Caco-2 (cell line): Measurements from ENCODE around the gene TBC1D9B. TPM values are rescaled to one million over a fixed set of nuclear protein-coding genes. Genes with fewer than 3 reads are reported as not detected.

ENCODE experiments used
- BruUV-seq: library from RNA; stranded (reverse); fragments of 400-500 nt; replicated peaks from 2 replicates; lab custom pipeline; 2021; lab: Mats Ljungman, UMichigan
- CTCF ChIA-PET: fragments of 300-600 bp; sonication (Branson Sonifier 250); formaldehyde crosslinking; loops from one replicate; lab custom pipeline; 2022; ENCODE audit warnings: antibody characterized with exemption; lab: Charles Lee
- POLR2A ChIA-PET: fragments of 300-600 bp; sonication (Branson Sonifier 250); formaldehyde crosslinking; loops from one replicate; lab custom pipeline; 2022; ENCODE audit warnings: antibody characterized with exemption; lab: Charles Lee
- DNase-seq, 2 experiments: peaks; one replicate each; pipeline versions ENCODE4 v3.0.0 to v3.0.0-alpha.2; 2020 to 2022
- H3K27me3 ChIP-seq: replicated peaks from 2 replicates; pipeline ENCODE4 v1.6.0; 2011; ENCODE audit warnings: low read length; ENCODE audit not compliant: control insufficient read depth, insufficient read depth
- H3K36me3 ChIP-seq: 2 replicates; pipeline ENCODE4 v1.5.1; 2011; ENCODE audit warnings: low read length; ENCODE audit not compliant: control insufficient read depth, insufficient read depth
- H3K4me1 ChIP-seq: fragments of 250-450 bp; sonication (Bioruptor Pico); 2 replicates; pipeline ENCODE4 v1.5.1; 2020; ENCODE audit warnings: mild to moderate bottlenecking
- H3K4me3 ChIP-seq: 2 replicates; pipeline ENCODE4 v1.5.1; 2011; ENCODE audit warnings: low read depth, mild to moderate bottlenecking, control low read depth, low read length
- H3K9me3 ChIP-seq: fragments of 250-450 bp; sonication (Bioruptor Pico); 2 replicates; pipeline ENCODE4 v1.5.1; 2020; ENCODE audit warnings: mild to moderate bottlenecking, moderate library complexity
- H3K27ac Mint-ChIP-seq: one replicate; pipeline ENCODE4 v1.8.0; 2022; ENCODE audit warnings: mixed read lengths; ENCODE audit not compliant: unreplicated experiment
- H3K27me3 Mint-ChIP-seq: one replicate; pipeline ENCODE4 v1.8.0; 2022; ENCODE audit warnings: mixed read lengths; ENCODE audit not compliant: insufficient read depth, unreplicated experiment
- H3K36me3 Mint-ChIP-seq: one replicate; pipeline ENCODE4 v1.8.0; 2022; ENCODE audit warnings: mild to moderate bottlenecking, mixed read lengths; ENCODE audit not compliant: insufficient read depth, unreplicated experiment
- H3K4me1 Mint-ChIP-seq: one replicate; pipeline ENCODE4 v1.8.0; 2022; ENCODE audit warnings: low read depth, mixed read lengths; ENCODE audit not compliant: unreplicated experiment
- H3K4me3 Mint-ChIP-seq: one replicate; pipeline ENCODE4 v1.8.0; 2022; ENCODE audit warnings: mild to moderate bottlenecking, moderate library complexity, mixed read lengths; ENCODE audit not compliant: unreplicated experiment
- H3K9me3 Mint-ChIP-seq: one replicate; pipeline ENCODE4 v1.8.0; 2022; ENCODE audit warnings: mixed read lengths; ENCODE audit not compliant: unreplicated experiment
- CTCF ChIP-seq, 2 experiments: fragments of 200-600 bp in 1 of 2; IDR thresholded peaks; 1 replicate in 1 of 2; 2 replicates in 1 of 2; pipeline versions ENCODE4 v1.5.1 to v1.8.0; 2011 to 2022; ENCODE audit warnings: antibody characterized with exemption in 1 of 2, control low read depth in 1 of 2, inconsistent platforms in 1 of 2, low read depth in 1 of 2, low read length in 1 of 2, mild to moderate bottlenecking in 1 of 2, moderate library complexity in 1 of 2; ENCODE audit not compliant: insufficient read depth in 1 of 2, severe bottlenecking in 1 of 2, unreplicated experiment in 1 of 2
- intact Hi-C: fragments of 100-400 bp; cut with micrococcal nuclease; formaldehyde crosslinking; loops from one replicate; pipeline ENCODE4 v1.10.0; 2022; ENCODE audit not compliant: unreplicated experiment
- total RNA-seq: library from RNA; stranded (reverse); gene quantifications from 2 replicates; pipeline ENCODE4 v1.2.3, GENCODE V29; 2022

TBC1D9B gene
- total RNA-seq, 1 experiment from 2014 or later, result 107 TPM

DNA sequence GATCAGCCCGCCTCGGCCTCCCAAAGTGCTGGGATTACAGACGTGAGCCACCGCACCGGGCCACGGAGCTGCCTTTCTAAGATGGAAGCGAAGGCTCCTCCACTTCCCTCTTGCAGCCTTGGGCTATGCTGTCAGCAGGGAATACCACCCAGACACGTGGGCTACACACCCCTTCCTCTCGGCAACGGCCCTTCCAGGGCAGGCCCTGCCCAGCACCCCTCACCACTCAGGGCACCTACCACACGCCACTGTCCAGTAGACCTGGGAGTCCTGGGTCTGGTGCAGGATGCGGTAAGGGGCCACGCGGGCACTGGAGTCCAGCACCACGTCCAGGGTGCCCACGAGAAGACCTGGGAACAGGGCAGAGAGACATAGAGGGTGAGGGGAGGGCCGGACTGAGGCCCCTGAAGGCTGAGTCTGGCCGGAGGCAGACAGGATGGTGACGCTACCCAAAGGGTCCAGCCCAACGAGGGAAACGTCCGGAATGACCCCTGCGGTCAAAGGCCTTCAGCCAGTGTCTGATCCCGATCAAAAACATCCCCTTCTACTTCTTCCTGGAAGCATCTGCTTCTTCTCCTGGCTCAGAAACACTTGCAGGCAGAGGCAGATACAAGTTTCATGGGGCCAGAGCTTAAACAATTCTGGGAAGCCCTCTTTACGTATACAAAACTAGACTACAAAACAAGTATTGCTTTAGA is 3.1 kb downstream of the TBC1D9B start:
- BruUV-seq, result no TSS peak
- intact Hi-C loops, result loop anchor here (5.0 kb wide), 1 partner anchor 47 kb away; the partner anchor contains the start of gene MRNIP
- H3K36me3 Mint-ChIP-seq, result peaks cover 52% of the 10 kb centered on the region
- CTCF ChIA-PET, result no interaction called here
- no peak overlapping the region for H3K4me3 ChIP-seq
- H3K27me3 ChIP-seq, result no peaks in the 10 kb centered on the region
- DNase-seq, result no peak
- H3K9me3 ChIP-seq, result no peaks in the 10 kb centered on the region
- POLR2A ChIA-PET, result interaction anchor here (0.6 kb wide), 1 partner anchor 86 kb away, joined by 6 read pairs; no protein-coding TSS in a partner anchor
- H3K4me1 ChIP-seq, result peaks cover 4% of the 10 kb centered on the region; the same call in 1 of the 2 replicates
- H3K4me1 Mint-ChIP-seq, result peaks cover 6% of the 10 kb centered on the region
- no peak overlapping the region for H3K27ac Mint-ChIP-seq
- no peak for TF ChIP-seq CTCF (IDR thresholded peaks at IDR 0.05; ENCODE audit: insufficient read depth in 1 of 2, low read depth in 1 of 2, low read length in 1 of 2, severe bottlenecking in 1 of 2, unreplicated experiment in 1 of 2)
- H3K9me3 Mint-ChIP-seq, result no peaks in the 10 kb centered on the region
- H3K4me3 Mint-ChIP-seq, result no peak overlapping the region
- peaks cover 3% of the 10 kb centered on the region for H3K36me3 ChIP-seq
- H3K27me3 Mint-ChIP-seq, result no peaks in the 10 kb centered on the region

DNA sequence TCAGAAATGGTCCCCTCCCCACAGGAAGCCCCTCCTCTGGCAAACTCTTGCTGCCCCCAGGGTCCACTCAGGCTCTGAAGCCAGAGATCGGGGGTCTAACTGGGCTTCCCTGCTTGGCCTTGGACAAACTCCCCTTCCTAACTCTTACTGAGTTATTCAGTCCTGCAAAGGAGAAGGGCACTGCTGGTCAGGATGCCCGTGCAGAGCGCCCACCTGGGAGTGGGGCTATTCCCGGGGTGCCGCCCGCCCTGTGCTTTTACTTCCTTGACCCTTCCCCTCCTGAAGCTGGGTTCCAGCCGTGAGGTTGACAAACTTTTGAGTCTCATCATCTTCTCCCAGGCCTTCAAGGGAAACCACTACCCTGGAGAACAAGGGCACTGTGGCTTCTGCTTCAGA is 4.9 kb downstream of the TBC1D9B start:
- no peaks in the 10 kb centered on the region for H3K27me3 ChIP-seq
- Mint-ChIP-seq H3K36me3 (peaks cover 65% of the 10 kb centered on the region), H3K27me3 (no peaks in the 10 kb centered on the region), H3K9me3 (no peaks in the 10 kb centered on the region), H3K27ac (no peak overlapping the region), H3K4me3 (no peak overlapping the region), H3K4me1 (peaks cover 6% of the 10 kb centered on the region)
- POLR2A ChIA-PET, result no interaction called here
- H3K4me1 ChIP-seq, result no peaks in the 10 kb centered on the region
- H3K4me3 ChIP-seq, result no peak overlapping the region
- H3K36me3 ChIP-seq, result peaks cover 3% of the 10 kb centered on the region
- no TSS peak for BruUV-seq
- intact Hi-C loops, result no loop called here
- CTCF ChIA-PET, result no interaction called here
- H3K9me3 ChIP-seq, result no peaks in the 10 kb centered on the region
- DNase-seq, result no peak
- TF ChIP-seq CTCF (IDR thresholded peaks at IDR 0.05; ENCODE audit: insufficient read depth in 1 of 2, low read depth in 1 of 2, low read length in 1 of 2, severe bottlenecking in 1 of 2, unreplicated experiment in 1 of 2), result no peak

DNA sequence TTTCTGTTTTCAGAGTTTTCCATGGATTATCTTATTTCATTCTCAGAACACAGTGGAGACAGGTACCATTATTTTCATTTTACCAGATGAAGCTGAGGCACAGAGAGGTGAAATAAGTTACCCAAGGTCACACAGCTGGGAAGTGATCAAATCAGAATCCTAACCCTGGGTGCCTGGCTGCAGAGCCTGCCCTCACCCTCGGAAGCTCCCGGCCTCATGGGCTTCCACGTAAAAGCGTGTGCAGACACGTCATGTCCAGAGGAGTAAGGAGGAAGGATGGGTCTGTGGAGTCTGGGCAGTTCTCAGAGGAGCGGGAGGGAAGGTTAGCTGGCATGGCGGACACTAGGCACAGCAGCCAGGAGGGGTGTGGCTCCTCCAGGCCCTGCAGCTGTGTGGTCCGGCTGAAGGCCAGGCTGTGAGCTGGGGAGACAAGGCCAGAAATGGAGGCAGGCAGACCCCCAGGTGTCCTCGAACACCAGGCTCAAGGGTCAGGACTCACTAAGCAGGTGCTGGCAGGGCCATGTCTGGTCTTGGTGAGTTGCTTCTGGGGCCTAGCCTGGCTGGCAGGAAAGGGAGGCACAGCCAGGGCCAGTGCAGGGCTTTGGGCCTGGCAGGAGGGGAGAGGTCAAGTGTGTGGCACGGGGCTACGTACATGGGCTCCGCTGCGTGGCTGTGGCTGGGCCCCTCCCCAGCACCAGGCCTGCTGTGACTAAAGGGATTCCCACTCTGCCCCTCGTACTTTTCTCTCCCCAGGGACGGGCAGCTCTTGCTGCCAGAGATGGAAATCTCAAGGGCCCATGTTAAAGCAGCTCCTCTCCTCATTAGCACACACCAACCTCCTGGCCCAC is 5.6 kb downstream of the TBC1D9B start:
- H3K27me3 Mint-ChIP-seq, result no peaks in the 10 kb centered on the region
- no peak overlapping the region for H3K4me3 Mint-ChIP-seq
- POLR2A ChIA-PET, result no interaction called here
- H3K9me3 ChIP-seq, result no peaks in the 10 kb centered on the region
- peaks cover 6% of the 10 kb centered on the region for H3K4me1 Mint-ChIP-seq
- peaks cover 71% of the 10 kb centered on the region for H3K36me3 Mint-ChIP-seq
- BruUV-seq, result no TSS peak
- intact Hi-C loops, result no loop called here
- no peak for TF ChIP-seq CTCF (IDR thresholded peaks at IDR 0.05; ENCODE audit: insufficient read depth in 1 of 2, low read depth in 1 of 2, low read length in 1 of 2, severe bottlenecking in 1 of 2, unreplicated experiment in 1 of 2)
- H3K27ac Mint-ChIP-seq, result no peak overlapping the region
- DNase-seq, result no peak
- H3K27me3 ChIP-seq, result no peaks in the 10 kb centered on the region
- peaks cover 4% of the 10 kb centered on the region for H3K36me3 ChIP-seq
- H3K4me3 ChIP-seq, result no peak overlapping the region
- no peaks in the 10 kb centered on the region for H3K9me3 Mint-ChIP-seq
- CTCF ChIA-PET, result no interaction called here
- no peaks in the 10 kb centered on the region for H3K4me1 ChIP-seq
